Thyroid gland (tissue), 4 donors: ENCODE measurements around the gene GBE1. TPM values are rescaled to one million over a fixed set of nuclear protein-coding genes. Genes with fewer than 3 reads are reported as not detected.

Experiments
- DNase-seq, 2 donors: peaks; one replicate each; pipeline ENCODE4 v3.0.0-alpha.2; 2019
- H3K27ac ChIP-seq, 3 donors: fragments of 200-600 bp; sonication (generic); 1 replicate in 2 of 3; 2 replicates in 1 of 3; pipeline ENCODE4 v1.5.1; 2016 to 2019; ENCODE audit warnings: mild to moderate bottlenecking in 1 of 3, moderate library complexity in 1 of 3
- H3K27me3 ChIP-seq: fragments of 200-600 bp; sonication (generic); one replicate; pipeline ENCODE4 v1.5.1; 2019
- H3K36me3 ChIP-seq, 2 donors: fragments of 200-600 bp; sonication (generic); one replicate each; pipeline ENCODE4 v1.5.1; 2016 to 2019
- H3K4me1 ChIP-seq, 2 donors: fragments of 200-600 bp; sonication (generic); one replicate each; pipeline ENCODE4 v1.5.1; 2017 to 2019
- H3K4me3 ChIP-seq, 3 donors: fragments of 200-600 bp; sonication (generic); replicated peaks in 1 of 3; 1 replicate in 2 of 3; 2 replicates in 1 of 3; pipeline ENCODE4 v1.5.1; 2016; ENCODE audit warnings: mild to moderate bottlenecking in 1 of 3
- H3K9me3 ChIP-seq: fragments of 200-600 bp; sonication (generic); one replicate; pipeline ENCODE4 v1.5.1; 2017
- CTCF ChIP-seq, 6 experiments: fragments of 200-600 bp in 3 of 6; fragments of 450-650 bp in 3 of 6; sonication (generic) in 3 of 6; IDR thresholded peaks; one replicate each; pipeline ENCODE4 v1.5.1; 2016 to 2019; ENCODE audit warnings: antibody characterized with exemption in 6 of 6, mild to moderate bottlenecking in 2 of 6, inconsistent platforms in 1 of 6, moderate library complexity in 1 of 6
- POLR2A ChIP-seq, 2 donors: fragments of 450-650 bp; IDR thresholded peaks; one replicate each; pipeline ENCODE4 v1.6.1; 2017; ENCODE audit warnings: antibody characterized with exemption in 2 of 2, mild to moderate bottlenecking in 2 of 2, moderate library complexity in 1 of 2
- WGBS, 2 donors: methylation state at CpG; one replicate each; pipeline ENCODE4 v1.1.5; 2017; 5-methylcytosine and 5-hydroxymethylcytosine counted together
- intact Hi-C: fragments of 100-400 bp; cut with DNase I; formaldehyde crosslinking; loops from one replicate; pipeline ENCODE4 v1.15.1; 2023
- total RNA-seq, 4 donors: library from RNA; depleted of rRNA; stranded (reverse); fragments of >200 nt; gene quantifications; one replicate each; pipeline ENCODE4 v1.2.3, GENCODE V29; 2016

The GBE1 gene
- total RNA-seq, 4 donors from 2014 or later = 33.4 to 58.4 (median 40.8) TPM

- Histone ChIP-seq H3K4me3 (no peak overlapping the region), H3K4me1 (no peaks in the 10 kb centered on the region), H3K36me3 (no peaks in the 10 kb centered on the region), H3K27me3 (no peaks in the 10 kb centered on the region), H3K27ac (no peak overlapping the region), H3K9me3 (no peaks in the 10 kb centered on the region)
- intact Hi-C loops = no loop called here
- no peak for DNase-seq
- no peak for TF ChIP-seq POLR2A (IDR thresholded peaks at IDR 0.05)
- no peak for TF ChIP-seq CTCF (IDR thresholded peaks at IDR 0.05)
- 77 to 78% methylated on average over 2 of the region's 2 CpGs for WGBS, 2 donors
These were observed 239.6 kb downstream of the GBE1 start for GRCh38 chr3:81521855-81522254.

- Histone ChIP-seq H3K27ac (no peak overlapping the region), H3K9me3 (no peaks in the 10 kb centered on the region), H3K4me3 (no peak overlapping the region), H3K36me3 (no peaks in the 10 kb centered on the region), H3K4me1 (no peaks in the 10 kb centered on the region), H3K27me3 (no peaks in the 10 kb centered on the region)
- intact Hi-C loops = no loop called here
- TF ChIP-seq CTCF (IDR thresholded peaks at IDR 0.05) = no peak
- no peak for TF ChIP-seq POLR2A (IDR thresholded peaks at IDR 0.05)
- no peak for DNase-seq
These were observed 242.5 kb downstream of the GBE1 start for GRCh38 chr3:81518945-81519344.

GRCh38 chr3:81516042-81516441, 245.4 kb downstream of the GBE1 start:
- WGBS, 2 donors = 92 to 93% methylated on average over 1 of the region's 1 CpG
- TF ChIP-seq POLR2A (IDR thresholded peaks at IDR 0.05) = no peak
- TF ChIP-seq CTCF (IDR thresholded peaks at IDR 0.05) = no peak
- Histone ChIP-seq H3K9me3 (no peaks in the 10 kb centered on the region), H3K27ac (no peak overlapping the region), H3K4me3 (no peak overlapping the region), H3K4me1 (no peaks in the 10 kb centered on the region), H3K36me3 (no peaks in the 10 kb centered on the region), H3K27me3 (no peaks in the 10 kb centered on the region)
- intact Hi-C loops = no loop called here
- DNase-seq = no peak

- Histone ChIP-seq H3K36me3 (no peaks in the 10 kb centered on the region), H3K27me3 (no peaks in the 10 kb centered on the region), H3K4me1 (no peaks in the 10 kb centered on the region), H3K27ac (no peak overlapping the region), H3K4me3 (no peak overlapping the region), H3K9me3 (no peaks in the 10 kb centered on the region)
- intact Hi-C loops = no loop called here
- no peak for DNase-seq
- 90 to 96% methylated on average over 2 of the region's 2 CpGs for WGBS, 2 donors
- TF ChIP-seq POLR2A (IDR thresholded peaks at IDR 0.05) = no peak
- TF ChIP-seq CTCF (IDR thresholded peaks at IDR 0.05) = no peak
These were observed 247.9 kb downstream of the GBE1 start for GRCh38 chr3:81513591-81513990.

- Histone ChIP-seq H3K4me3 (no peak overlapping the region), H3K27me3 (no peaks in the 10 kb centered on the region), H3K4me1 (no peaks in the 10 kb centered on the region), H3K27ac (no peak overlapping the region), H3K36me3 (no peaks in the 10 kb centered on the region), H3K9me3 (no peaks in the 10 kb centered on the region)
- no peak for TF ChIP-seq CTCF (IDR thresholded peaks at IDR 0.05)
- TF ChIP-seq POLR2A (IDR thresholded peaks at IDR 0.05) = no peak
- no peak for DNase-seq
- intact Hi-C loops = no loop called here
- WGBS, 2 donors = 96 to 98% methylated on average over 2 of the region's 2 CpGs
These were observed 258.4 kb downstream of the GBE1 start for GRCh38 chr3:81503026-81503425.
